Activated CD4-positive, CD25-positive, alpha-beta regulatory T cell (primary cell): ENCODE measurements around the gene SUGCT.
"Not testable (repeated sequence)": the region's sequence is repeated elsewhere in the genome, so short reads cannot be mapped to it uniquely, and the experiment has no call there.

Experiments used
- DNase-seq, 4 experiments: peaks; one replicate each; lab custom pipeline; 2025; lab: John Stamatoyannopoulos, UW

Gene SUGCT

DNA sequence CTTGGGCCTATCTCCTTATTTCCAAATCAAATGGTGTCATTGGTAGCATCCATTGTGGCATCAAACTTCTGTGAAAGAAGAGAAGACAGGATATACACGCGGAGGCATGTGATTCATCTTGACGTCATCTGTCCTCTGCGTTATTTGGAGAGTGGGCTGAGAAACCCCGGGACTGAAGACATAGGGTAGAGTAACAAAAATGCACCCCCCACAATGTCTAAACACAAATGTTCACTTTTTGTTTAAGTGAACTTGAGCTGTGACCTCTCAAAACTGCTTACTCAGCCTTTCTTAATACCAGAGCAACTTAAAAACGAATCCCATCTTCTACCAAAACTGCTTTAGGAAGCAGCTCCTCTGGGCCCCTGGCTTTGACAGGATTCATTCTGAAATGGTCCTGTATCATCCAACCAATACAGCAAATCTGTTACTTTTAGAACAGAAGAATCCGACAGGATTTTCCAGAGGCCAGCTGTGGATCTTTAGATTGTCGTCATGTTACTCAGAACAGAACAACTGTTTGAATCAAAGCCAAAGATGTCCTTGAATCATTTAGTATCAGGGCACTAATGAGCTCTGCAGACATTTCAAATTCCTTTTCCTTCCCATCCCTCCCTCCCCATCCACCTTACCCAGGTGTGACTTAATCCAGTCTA is 438.1 kb downstream of the SUGCT start:
- DNase-seq = no peak

DNA sequence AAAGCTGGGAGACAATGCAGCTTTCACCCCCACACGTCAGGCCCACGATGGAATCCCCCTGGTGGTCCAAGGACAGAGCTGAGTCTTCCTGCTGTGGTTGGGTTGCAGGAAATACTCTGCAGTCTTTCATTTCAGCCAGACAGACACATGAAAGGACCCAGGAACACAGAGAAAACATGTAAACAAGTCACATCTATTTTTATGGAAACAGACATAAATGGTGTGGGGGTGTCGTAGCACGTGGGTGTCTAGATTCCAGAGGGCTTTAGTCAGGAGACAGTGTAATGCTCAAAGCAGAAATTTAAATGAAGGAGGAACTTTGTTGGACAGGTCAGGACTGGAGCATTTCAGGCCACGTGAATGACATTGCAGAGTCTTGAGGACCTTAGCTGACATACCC is 444.6 kb downstream of the SUGCT start:
- DNase-seq = no peak

DNA sequence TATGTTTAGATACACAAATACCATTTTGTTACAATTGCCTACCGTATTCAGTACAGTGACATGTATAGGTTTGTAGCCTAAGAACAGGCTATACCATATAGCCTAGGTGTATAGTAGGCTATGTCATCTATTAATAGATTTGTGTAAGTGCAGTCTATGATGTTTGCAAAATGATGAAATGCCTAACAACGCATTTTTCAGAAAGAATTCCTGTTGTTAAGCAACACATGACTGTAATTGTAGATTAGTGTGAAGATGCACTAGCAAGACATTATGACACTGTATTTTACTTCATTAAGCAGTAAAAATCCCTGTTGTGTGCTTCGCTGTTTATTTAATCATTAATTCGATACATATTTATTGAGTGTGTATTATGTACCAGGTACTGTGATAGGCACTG is 446.0 kb downstream of the SUGCT start:
- no peak for DNase-seq

DNA sequence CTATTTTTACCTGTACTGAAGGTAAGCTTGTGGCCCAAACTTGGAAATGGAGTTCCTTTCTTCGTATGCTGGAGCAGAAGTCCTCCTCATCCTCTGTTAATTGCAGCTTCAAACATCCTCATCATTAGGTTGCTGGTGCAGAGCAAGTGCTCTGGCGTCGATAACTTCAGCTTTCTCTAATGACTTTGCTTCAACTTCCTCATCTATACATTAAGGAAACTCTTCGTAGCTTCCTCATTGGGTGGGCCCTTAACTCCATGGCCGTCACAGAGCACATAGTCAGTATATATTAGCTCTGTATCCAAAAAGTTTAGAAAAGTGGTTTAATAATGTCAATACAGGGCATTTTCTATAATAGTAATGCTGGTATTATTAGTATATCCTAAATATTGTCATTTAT is 447.7 kb downstream of the SUGCT start:
- DNase-seq = no peak

DNA sequence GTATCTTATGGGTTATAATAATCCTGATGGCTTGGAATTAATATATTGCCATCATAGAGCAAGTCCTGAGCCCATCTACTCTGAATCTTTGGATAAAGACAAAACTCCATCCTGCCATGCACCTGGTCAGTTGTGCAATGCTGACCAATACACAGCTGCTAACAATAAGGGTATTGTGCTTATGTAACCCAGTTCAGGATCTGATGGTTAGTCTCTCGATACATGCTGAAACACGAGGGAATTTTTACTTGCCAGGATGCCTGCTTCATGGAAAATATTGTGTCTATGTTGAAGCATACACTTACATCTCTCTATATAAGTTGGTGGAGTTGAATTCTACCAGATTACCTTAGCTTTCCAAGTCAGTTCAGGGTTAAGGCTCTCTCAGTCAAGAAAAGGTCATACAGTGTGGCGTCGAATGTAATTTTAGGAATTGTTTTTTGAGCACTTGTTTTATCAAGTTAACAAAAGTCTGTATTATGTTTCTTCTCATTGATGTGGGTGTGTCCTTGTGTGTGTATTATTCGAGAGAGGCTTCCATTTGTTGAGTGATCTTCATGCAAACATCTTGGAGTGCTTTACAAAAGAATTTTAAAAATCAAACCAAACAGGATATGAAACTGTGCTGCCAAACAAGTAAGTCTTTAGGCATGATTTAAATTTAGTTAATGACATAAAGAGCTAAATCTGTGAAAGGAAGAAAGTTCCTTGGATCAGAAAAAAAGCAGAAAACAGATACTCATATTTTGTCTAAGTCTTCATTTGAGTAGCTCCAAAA is 449.1 kb downstream of the SUGCT start:
- DNase-seq = no peak

DNA sequence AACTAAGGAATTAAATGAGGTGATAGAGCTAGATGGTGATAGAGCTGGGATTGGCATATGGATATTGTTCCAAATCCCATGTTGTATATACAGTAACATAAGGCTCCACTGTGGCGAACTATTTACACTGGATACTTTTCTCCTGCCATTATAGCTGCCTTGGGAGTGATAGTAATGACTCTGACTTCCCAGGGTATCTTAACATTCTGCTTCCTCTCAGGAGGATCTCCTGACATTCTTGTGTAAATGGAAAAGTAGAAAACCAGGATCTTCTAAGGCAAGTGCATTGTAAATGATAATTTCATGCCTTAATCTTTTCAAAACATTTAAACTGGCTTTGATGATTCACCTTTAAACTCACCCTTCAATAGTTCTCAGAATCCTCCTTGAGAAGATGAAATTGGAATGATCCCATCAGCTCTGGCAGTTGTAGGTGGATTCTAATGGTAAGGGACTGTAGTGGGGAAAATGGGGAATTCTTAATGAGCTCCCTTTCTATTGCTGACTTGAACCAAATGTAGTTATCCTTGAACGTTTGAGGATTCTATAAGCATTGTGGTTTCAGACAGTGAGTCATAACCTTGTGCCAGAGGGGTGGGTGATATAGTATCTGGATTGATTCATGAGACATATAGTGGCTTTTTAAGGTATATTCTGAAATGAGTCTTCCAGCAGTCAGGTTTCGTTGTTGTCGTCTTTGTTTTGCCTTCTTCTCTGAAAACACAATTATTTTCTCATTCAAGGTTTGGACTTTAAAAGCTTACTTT is 450.0 kb downstream of the SUGCT start:
- DNase-seq = no peak

DNA sequence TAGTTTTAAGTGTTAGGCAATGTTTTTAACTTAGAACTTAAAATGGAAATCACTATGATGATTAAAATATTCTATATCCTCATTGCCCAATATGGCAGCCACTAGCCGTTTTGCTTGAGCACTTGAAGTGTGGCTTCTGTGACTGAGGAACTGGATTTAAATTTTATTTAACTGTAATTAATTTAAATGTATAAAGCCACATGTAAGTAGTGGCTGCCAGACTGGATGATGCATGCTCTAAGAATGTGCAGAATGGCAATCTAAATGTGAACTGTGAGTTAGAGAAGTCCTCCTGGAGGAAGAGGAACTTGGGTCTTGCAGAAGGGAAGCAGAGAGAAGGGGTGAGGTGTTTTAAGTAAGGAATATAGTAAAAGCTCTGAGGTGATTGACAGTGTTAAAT is 451.4 kb downstream of the SUGCT start:
- no peak for DNase-seq

DNA sequence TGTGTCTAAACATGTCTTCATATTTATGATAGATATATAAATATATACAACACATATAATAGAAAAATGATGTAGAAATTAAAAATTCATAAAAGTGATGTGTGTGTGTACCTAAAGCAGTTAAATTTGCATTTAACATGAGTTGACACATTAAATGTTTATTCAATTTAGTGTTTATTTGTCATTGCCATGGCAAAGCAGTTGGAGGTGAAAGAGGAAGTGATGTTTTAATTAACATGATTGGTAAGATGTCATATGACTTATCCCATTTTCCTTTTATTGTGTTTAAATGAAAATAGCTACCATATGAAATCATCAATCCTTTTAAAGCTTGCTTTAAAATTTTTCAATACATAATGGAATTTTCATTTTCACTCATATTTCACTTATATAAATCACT is 452.6 kb downstream of the SUGCT start:
- no peak for DNase-seq

DNA sequence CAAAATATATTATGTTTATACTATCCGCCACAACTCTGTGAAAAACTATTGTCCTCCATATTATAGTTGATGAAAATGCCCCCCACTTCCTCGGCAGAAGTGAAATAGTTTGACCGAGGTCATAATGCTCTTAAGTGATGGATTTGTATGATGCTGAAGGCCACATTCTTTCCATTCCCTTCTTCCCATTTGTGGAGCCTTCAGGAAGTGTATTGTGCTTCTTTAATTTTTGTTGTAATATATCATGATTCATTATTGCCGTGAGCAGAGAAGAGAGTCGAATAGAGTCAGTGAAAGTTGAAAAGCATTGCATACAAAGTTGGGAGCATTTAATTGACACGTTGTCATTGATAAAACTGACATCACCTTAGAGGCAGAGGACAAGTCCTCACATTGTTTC is 460.3 kb downstream of the SUGCT start:
- no peak for DNase-seq

DNA sequence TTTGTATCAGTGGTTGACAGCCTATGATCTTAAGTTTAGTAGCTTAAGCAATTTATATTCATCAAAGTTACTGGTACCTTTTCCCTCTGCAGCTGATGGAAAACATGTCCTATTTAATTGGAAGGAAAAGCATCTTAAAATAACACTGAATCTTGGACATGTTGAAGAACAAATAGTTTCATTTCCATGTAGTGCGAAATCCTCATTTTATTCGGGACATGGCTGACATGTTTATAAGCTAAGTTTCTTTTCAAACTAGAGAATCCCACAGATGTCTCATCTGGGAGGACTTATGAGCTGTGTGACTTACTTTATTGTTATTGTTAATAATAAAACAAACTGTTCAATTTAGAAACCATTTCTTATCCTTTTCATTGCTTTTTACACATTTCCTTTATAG is 461.0 kb downstream of the SUGCT start:
- no peak for DNase-seq

DNA sequence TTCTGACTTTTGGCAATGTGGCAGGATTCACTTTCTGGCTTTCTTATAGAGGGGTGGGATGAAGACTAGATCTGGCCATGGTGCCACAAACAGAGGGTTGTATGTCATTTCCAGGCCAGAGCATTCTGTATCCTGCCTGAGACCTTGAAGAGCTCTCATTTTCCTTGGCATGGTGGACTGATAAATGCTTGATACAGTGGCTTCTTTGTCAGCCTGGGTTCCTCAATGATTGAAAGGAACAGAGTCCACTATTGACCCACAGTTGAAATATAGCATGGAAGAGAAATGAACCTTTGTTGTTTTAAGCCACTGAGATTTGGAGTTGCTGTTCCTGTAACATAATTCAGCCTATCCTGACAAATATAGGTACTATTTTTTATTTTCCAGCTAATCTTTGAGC is 462.7 kb downstream of the SUGCT start:
- DNase-seq = no peak

DNA sequence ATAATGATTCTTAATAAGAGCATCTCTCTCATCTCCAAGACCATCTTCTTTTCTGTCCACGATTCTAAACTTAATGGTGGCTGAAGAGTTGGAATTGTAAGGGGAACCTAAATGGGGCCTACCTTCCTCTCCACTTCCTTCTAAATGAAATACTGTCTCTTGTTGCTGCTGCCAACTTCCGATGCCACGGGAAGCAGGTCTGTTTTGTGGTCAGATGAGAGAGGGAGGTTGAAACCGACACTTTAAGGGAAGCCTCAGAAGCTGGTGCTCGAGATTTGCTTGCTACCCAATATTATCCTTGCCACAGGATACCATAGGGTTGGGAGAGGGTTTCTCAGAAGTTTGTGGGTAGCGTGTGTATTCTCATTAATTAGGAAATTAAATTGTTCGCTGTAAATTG is 464.1 kb downstream of the SUGCT start:
- no peak for DNase-seq

DNA sequence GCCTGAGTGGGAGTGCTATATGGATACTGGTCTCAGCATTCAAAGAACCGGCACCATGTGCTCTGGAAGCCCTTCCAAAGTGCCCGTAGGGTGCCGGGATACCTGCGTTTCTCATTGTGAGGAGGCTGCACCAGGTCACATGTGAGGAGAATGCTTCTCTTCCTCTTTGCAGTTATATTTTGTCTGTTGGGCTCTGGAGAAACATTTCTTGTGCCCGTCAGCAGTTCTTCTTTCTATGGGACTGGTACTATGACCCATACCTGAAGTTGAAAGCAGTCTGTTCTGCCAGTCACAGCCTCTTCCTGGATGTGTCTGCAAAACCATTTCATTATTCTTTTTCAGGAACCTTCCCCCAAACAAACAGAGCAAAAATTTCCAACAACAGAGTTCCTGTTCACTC is 465.0 kb downstream of the SUGCT start:
- no peak for DNase-seq

DNA sequence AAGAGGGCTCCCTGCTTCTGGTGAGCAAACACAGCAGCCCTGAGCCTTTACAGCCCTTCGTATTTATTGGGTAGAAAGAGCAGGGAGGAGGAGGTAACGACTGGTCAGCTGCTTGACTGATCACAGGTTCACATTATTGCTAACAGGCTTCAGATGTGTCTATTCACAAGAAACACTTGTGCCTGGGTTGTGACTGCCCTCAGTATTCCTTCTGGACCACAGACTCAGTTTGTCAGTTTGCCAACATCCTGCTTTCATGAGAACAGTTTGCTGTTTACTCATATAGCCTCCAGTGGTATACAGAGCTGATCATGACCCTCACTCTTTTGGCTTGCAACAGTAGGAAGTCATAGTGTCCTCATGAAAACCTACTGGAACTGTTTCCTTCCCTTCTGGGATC is 467.5 kb downstream of the SUGCT start:
- DNase-seq = not testable (repeated sequence)

DNA sequence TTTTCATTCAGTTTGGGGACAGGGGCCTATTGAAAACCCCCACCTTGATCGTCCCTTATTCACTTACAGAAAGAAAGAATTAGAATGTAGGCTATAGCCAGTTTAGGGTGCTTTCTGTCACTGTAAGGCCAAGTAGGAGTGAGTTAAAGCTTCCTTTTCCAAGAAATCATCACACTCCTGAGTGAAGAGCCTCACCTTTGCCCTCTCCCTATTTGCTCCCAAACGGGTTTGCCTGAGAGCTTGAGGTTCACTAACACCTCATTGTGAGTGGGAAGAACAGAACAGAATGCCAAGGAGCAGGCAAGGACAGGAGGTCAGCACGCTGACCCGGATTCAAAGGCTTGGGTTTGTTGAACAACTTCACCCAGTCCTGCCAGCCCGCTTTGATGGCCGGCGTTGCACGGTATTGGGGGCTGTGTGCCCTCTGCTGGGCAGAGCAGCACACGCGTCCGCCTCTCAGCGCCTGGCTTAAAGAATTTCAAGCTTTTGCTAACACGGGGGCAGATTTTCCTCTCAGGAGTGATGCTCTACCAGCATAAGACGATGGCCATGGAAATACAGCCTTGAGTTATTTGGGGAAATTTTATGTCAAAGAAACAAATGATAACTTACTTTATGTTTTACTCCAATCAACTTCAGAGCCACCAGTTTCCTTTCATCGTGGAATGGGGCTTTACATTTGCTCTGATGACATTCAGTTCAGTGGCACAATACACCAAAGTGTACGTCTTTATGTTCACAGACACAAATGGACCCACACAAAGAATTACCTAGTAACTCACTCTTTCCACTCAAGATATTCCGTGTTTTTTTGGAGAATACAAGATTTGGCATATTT is 470.0 kb downstream of the SUGCT start:
- DNase-seq = no peak

DNA sequence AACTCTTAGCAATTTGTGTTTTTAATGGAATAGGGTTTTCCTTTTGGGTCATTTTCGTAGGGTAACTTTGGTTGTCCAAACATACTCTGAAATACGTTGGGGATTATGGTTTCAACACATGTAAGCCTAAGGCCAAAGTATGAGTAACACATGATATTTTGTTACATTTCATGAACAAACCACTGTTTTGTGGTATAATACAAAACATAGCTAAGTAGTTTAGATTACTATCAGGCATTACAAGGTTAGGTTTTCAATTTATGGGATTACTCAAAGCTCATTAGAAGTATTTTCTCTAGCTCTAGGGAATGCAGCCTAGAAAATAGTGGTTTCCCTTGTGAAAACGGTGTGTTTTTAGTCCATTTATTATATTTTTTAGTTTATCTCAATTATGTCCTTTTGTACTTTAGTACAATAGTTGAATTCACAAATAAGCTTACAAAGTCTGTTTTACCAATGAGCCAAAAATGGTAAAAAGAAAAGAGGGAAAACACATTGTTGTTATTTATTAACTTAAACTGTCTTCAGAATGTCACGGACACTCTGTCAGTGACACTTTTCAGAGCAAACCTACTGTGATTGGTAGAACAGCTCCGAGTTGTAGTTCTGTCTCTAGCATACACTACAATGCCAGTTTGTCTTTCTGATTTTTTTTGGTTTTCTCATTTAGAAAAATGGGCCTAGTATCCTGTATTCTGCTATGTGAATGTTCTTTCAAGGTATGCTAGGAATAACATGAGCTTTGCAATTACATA is 473.7 kb downstream of the SUGCT start:
- no peak for DNase-seq

DNA sequence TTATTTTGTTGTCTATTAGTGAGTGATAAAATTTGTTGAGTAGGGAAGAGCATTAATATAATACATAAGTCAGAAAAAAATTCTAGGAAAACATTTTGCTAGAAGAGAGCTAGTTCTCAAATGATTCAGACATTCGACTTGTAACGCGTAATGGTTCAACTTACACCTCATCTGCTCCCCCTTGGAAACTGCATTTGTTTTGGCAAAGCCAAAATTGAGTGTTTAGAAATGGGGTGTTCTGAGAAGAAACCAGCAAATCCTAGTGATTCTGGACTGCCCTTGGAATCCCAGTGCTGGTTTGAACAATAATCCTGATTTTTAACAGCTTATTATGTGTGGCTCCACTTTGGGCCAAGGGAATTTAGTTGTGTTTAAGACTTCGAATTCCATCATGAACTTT is 475.7 kb downstream of the SUGCT start:
- DNase-seq = no peak

DNA sequence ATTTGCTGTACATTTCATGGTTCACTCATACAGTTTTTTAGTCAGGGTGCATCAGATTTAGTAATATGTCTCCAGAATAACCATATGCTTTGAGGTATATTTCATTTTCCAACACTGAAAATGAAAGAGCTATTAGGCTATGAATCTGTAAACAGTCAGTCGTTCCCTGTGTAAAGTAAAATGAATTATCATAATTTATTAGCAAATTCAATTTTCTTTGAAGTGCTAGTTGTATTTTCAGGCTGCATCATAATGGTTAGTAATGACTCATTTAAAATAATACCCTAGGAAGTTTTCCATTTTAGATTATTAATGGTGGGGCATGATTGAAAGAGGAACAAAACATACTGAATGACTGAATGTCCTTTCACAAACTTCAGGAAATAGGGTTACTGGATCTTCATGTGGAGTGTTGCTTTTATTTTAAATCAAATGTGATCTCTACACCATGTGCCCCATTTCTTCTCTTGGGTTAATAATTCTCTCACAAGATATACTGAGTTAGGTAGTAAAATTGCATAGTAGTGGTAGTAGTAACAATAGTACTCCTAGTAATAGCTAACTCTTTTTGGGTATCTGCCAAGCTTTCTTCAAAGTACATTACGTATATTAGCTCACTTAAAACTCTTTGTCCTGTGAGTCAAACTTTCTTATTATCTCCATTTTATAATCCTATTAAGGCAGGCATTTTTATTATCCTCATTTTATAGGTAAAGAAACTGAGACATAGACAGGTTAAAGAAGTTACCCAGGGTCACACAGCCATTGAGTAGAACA is 476.5 kb downstream of the SUGCT start:
- no peak for DNase-seq

DNA sequence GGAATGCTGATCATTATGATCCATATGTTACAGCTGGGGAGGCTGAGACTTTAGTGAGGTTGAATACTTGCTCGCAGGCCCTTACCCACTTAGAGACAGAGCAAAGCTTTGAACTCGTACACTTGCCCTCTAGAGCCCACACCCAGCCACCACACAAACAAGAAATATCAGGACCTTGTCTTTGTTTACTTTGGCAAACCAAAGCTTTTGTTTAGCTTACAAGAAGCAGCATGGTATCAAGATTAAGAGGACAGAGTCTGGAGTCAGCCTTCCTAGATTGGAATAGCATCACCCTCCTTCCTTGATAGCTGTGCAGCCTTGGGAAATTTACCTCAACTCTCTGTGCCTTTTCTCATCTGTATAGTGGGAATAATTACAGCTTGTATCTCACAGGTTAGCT is 477.5 kb downstream of the SUGCT start:
- no peak for DNase-seq

DNA sequence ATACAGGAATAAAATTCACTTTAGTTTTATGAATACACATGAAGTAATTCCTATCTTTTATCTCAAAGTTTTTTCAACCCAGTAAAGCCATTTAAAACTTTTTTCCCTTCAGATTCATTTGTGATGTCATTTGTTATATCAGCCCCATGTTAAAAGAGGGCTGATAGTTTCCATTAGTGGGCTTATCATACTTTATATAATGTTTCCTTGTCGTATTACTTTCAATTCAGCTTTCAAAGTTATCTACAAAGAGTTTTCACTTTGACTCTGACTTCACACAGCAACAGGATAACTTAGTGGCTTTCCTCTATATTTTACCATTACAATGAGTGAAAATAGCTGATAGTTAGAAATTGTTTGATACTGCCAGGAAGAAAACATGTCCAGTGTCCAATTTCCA is 484.8 kb downstream of the SUGCT start:
- DNase-seq = no peak

DNA sequence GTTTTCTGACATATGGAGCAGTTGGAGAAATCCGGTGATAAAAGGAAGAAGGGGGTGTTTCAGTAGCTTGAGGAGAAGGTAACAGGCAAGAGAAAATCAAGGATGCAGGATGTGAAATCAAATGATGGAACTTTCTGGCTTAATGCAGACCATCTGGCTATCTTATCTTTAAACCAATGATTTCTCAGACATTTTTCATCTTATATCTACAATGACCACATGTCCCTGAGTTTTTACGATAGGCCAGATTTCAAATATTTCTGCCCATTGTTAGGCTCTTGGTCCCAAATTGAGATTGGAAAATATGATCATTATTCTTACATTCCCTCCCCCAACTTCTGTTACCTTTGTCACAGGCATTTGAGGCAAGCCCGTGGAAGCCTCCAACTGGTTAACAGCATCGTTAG is 486.8 kb downstream of the SUGCT start:
- DNase-seq = no peak
